RCC 7860 (cell line): ENCODE data around the gene VCX.
"Not testable (repeated sequence)": the region's sequence is repeated elsewhere in the genome, so short reads cannot be mapped to it uniquely, and the experiment has no call there.

Experiments used
- DNase-seq: peaks from one replicate; pipeline ENCODE4 v3.0.0-alpha.2; 2015; ENCODE audit warnings: low spot score
- FAIRE-seq: peaks from 2 replicates; lab custom pipeline; 2012; peaks lifted over from hg19 to GRCh38; lab: Jason Lieb, UNC

Gene VCX

GRCh38 chrX:7842871-7843270, at the start of gene VCX:
Gene VCX, plus strand, starts transcription at chrX:7843171. Its CDS starts 33 bp downstream, at chrX:7843204.
- not testable (repeated sequence) for FAIRE-seq

GRCh38 chrX:7798327-7798726, 44.6 kb upstream of the VCX start:
- DNase-seq: no peak
- no peak for FAIRE-seq

More at GRCh38 chrX:7842871-7843270, at the start of gene VCX:
- DNase-seq: not testable (repeated sequence)

GRCh38 chrX:7801711-7802110, 41.3 kb upstream of the VCX start:
- no peak for DNase-seq
- no peak for FAIRE-seq

- no peak for FAIRE-seq
- DNase-seq: no peak
Observed at GRCh38 chrX:7815166-7815805, 27.7 kb upstream of the VCX start.

GRCh38 chrX:7828594-7828993, 14.4 kb upstream of the VCX start:
- no peak for FAIRE-seq
- DNase-seq: no peak

- FAIRE-seq: no peak
- no peak for DNase-seq
Observed at GRCh38 chrX:7841084-7841805, 1.7 kb upstream of the VCX start.

- DNase-seq: no peak
- no peak for FAIRE-seq
Observed at GRCh38 chrX:7852166-7852565, 9.2 kb downstream of the VCX start.

GRCh38 chrX:7872042-7872441, 29.1 kb downstream of the VCX start:
- DNase-seq (no peak), FAIRE-seq (no peak)

- FAIRE-seq (no peak), DNase-seq (no peak)
Observed at GRCh38 chrX:7876957-7877356, 34.0 kb downstream of the VCX start.

GRCh38 chrX:7889135-7889534, 46.2 kb downstream of the VCX start:
- FAIRE-seq: peak; percentile 12
- no peak for DNase-seq

- FAIRE-seq: peak; percentile 86
- DNase-seq: peak; percentile 17
Observed at GRCh38 chrX:7889680-7890079, 46.7 kb downstream of the VCX start.

- FAIRE-seq (no peak), DNase-seq (no peak)
Observed at GRCh38 chrX:7891928-7892327, 49.0 kb downstream of the VCX start.
